Measurements from ENCODE around the gene AJAP1. TPM values are rescaled to one million over a fixed set of nuclear protein-coding genes. Genes with fewer than 3 reads are reported as not detected.

Gene AJAP1
- total RNA-seq, 2 experiments from 2014 or later: 0.39 to 0.47 TPM

GRCh38 chr1:4723106-4723505, 68.7 kb downstream of the AJAP1 start:
- no peaks in the 10 kb centered on the region for H3K27me3 Mint-ChIP-seq
- DNase-seq: no peak
- no peaks in the 10 kb centered on the region for H3K4me1 Mint-ChIP-seq (ENCODE audit: low read depth)
- Histone ChIP-seq H3K4me1 (ENCODE audit: insufficient read depth, low read length) (no peaks in the 10 kb centered on the region), H3K27me3 (ENCODE audit: control insufficient read depth in 1 of 2, insufficient read depth in 2 of 2, low read length in 2 of 2) (no peaks in the 10 kb centered on the region), H3K36me3 (ENCODE audit: insufficient read depth, low read length) (no peaks in the 10 kb centered on the region), H3K9me3 (ENCODE audit: control insufficient read depth in 1 of 2, insufficient read depth in 1 of 2, low read length in 2 of 2) (no peaks in the 10 kb centered on the region), H3K4me3 (ENCODE audit: low read length) (no peak overlapping the region), H3K27ac (ENCODE audit: low read depth in 1 of 2, low read length in 2 of 2) (no peak overlapping the region)
- CTCF ChIA-PET: no interaction called here
- intact Hi-C loops (cut with DNase I, micrococcal nuclease): no loop called here
- no peak overlapping the region for H3K4me3 Mint-ChIP-seq
- no peak overlapping the region for H3K27ac Mint-ChIP-seq
- POLR2A ChIA-PET: no interaction called here
- H3K36me3 Mint-ChIP-seq (ENCODE audit: low read depth): no peaks in the 10 kb centered on the region
- no peaks in the 10 kb centered on the region for H3K9me3 Mint-ChIP-seq
- ATAC-seq (ENCODE audit: poor library complexity): no peak
- no peak for TF ChIP-seq CTCF (IDR thresholded peaks at IDR 0.05)

- H3K27me3 Mint-ChIP-seq: no peaks in the 10 kb centered on the region
Measured at GRCh38 chr1:4724001-4724400, 69.6 kb downstream of the AJAP1 start.

GRCh38 chr1:4724695-4725250, 70.4 kb downstream of the AJAP1 start:
- no peak overlapping the region for H3K27ac Mint-ChIP-seq
- Histone ChIP-seq H3K4me1 (ENCODE audit: insufficient read depth, low read length) (no peaks in the 10 kb centered on the region), H3K27me3 (ENCODE audit: control insufficient read depth in 1 of 2, insufficient read depth in 2 of 2, low read length in 2 of 2) (no peaks in the 10 kb centered on the region), H3K36me3 (ENCODE audit: insufficient read depth, low read length) (no peaks in the 10 kb centered on the region), H3K4me3 (ENCODE audit: low read length) (no peak overlapping the region), H3K27ac (ENCODE audit: low read depth in 1 of 2, low read length in 2 of 2) (no peak overlapping the region), H3K9me3 (ENCODE audit: control insufficient read depth in 1 of 2, insufficient read depth in 1 of 2, low read length in 2 of 2) (no peaks in the 10 kb centered on the region)
- no peak for TF ChIP-seq CTCF (IDR thresholded peaks at IDR 0.05)
- no peaks in the 10 kb centered on the region for H3K4me1 Mint-ChIP-seq (ENCODE audit: low read depth)
- DNase-seq (no peak), ATAC-seq (ENCODE audit: poor library complexity) (no peak)
- H3K9me3 Mint-ChIP-seq: no peaks in the 10 kb centered on the region
- ChIA-PET CTCF (no interaction called here), POLR2A (no interaction called here)
- H3K4me3 Mint-ChIP-seq: no peak overlapping the region
- no peaks in the 10 kb centered on the region for H3K27me3 Mint-ChIP-seq
- intact Hi-C loops (cut with DNase I, micrococcal nuclease): no loop called here
- H3K36me3 Mint-ChIP-seq (ENCODE audit: low read depth): no peaks in the 10 kb centered on the region

More at GRCh38 chr1:4724001-4724400, 69.6 kb downstream of the AJAP1 start:
- Mint-ChIP-seq H3K4me3 (no peak overlapping the region), H3K9me3 (no peaks in the 10 kb centered on the region), H3K36me3 (ENCODE audit: low read depth) (no peaks in the 10 kb centered on the region), H3K27ac (no peak overlapping the region), H3K4me1 (ENCODE audit: low read depth) (no peaks in the 10 kb centered on the region)
- ChIA-PET CTCF (no interaction called here), POLR2A (no interaction called here)
- Histone ChIP-seq H3K4me1 (ENCODE audit: insufficient read depth, low read length) (no peaks in the 10 kb centered on the region), H3K36me3 (ENCODE audit: insufficient read depth, low read length) (no peaks in the 10 kb centered on the region), H3K27me3 (ENCODE audit: control insufficient read depth in 1 of 2, insufficient read depth in 2 of 2, low read length in 2 of 2) (no peaks in the 10 kb centered on the region), H3K9me3 (ENCODE audit: control insufficient read depth in 1 of 2, insufficient read depth in 1 of 2, low read length in 2 of 2) (no peaks in the 10 kb centered on the region), H3K4me3 (ENCODE audit: low read length) (no peak overlapping the region), H3K27ac (ENCODE audit: low read depth in 1 of 2, low read length in 2 of 2) (no peak overlapping the region)
- ATAC-seq (ENCODE audit: poor library complexity) (no peak), DNase-seq (no peak)
- intact Hi-C loops (cut with DNase I, micrococcal nuclease): no loop called here
- TF ChIP-seq CTCF (IDR thresholded peaks at IDR 0.05): no peak
